HCT116 (cell line): Measurements from ENCODE around the gene SMOC1. TPM values are rescaled to one million over a fixed set of nuclear protein-coding genes. Genes with fewer than 3 reads are reported as not detected.

Experiments used
- ATAC-seq: fragments of 200-7000 bp; cut with Tn5 transposase; 2 replicates; pipeline ENCODE4 v1.9.1; 2020; ENCODE audit warnings: mild to moderate bottlenecking, moderate library complexity
- BruUV-seq: library from RNA; stranded (reverse); fragments of 400-500 nt; replicated peaks from 2 replicates; lab custom pipeline; 2021; lab: Mats Ljungman, UMichigan
- CTCF ChIA-PET: fragments of 300-600 bp; sonication (Branson Sonifier 250); formaldehyde crosslinking; loops from one replicate; lab custom pipeline; 2021; ENCODE audit warnings: antibody characterized with exemption; lab: Charles Lee
- POLR2A ChIA-PET: fragments of 300-600, 350-600 bp; sonication (Branson Sonifier 250); formaldehyde crosslinking; loops from one replicate; lab custom pipeline; 2021; ENCODE audit warnings: antibody characterized with exemption; lab: Charles Lee
- RAD21 ChIA-PET, 2 experiments: fragments of 300-600 bp; sonication (Branson Sonifier 250); formaldehyde crosslinking; loops; one replicate each; lab custom pipeline; 2023; ENCODE audit warnings: low total read pairs in 2 of 2; ENCODE audit not compliant: uncharacterized antibody in 2 of 2, unreplicated experiment in 2 of 2, low non-redundant PET in 1 of 2; lab: Charles Lee
- DNase-seq: peaks from one replicate; pipeline ENCODE4 v3.0.0-alpha.2; 2010; ENCODE audit warnings: low read depth, low spot score
- H2AFZ ChIP-seq: fragments of 200-600 bp; shearing (Covaris generic), sonication (generic); 2 replicates; pipeline ENCODE4 v1.6.1; 2017; ENCODE audit warnings: low read depth, mixed run types, mixed read lengths, antibody characterized with exemption, low read length; ENCODE audit not compliant: poor library complexity, severe bottlenecking
- H3K27ac ChIP-seq: 2 replicates; pipeline ENCODE4 v1.5.1; 2012; ENCODE audit warnings: low read depth, low read length
- H3K27me3 ChIP-seq: fragments of 200-600 bp; sonication (generic); 2 replicates; pipeline ENCODE4 v1.6.1; 2016; ENCODE audit warnings: mixed run types, low read length, mixed read lengths; ENCODE audit not compliant: insufficient read depth
- H3K36me3 ChIP-seq, 2 experiments: fragments of 200-500 bp in 1 of 2; fragments of 200-600 bp in 1 of 2; sonication (Bioruptor generic) in 1 of 2; sonication (generic) in 1 of 2; 2 replicates each; pipeline versions ENCODE4 v1.5.1 to v1.6.1; 2014 to 2016; ENCODE audit warnings: low read length in 2 of 2, inconsistent platforms in 1 of 2, mixed read lengths in 1 of 2, mixed run types in 1 of 2; ENCODE audit not compliant: insufficient read depth in 2 of 2, control insufficient read depth in 1 of 2
- H3K4me1 ChIP-seq, 2 experiments: fragments of 200-600 bp in 1 of 2; sonication (generic) in 1 of 2; 2 replicates each; pipeline versions ENCODE4 v1.5.1 to v1.6.1; 2012 to 2017; ENCODE audit warnings: low read length in 2 of 2, inconsistent platforms in 1 of 2, mild to moderate bottlenecking in 1 of 2, mixed read lengths in 1 of 2, mixed run types in 1 of 2, moderate library complexity in 1 of 2; ENCODE audit not compliant: insufficient read depth in 2 of 2, control insufficient read depth in 1 of 2
- H3K4me2 ChIP-seq: fragments of 200-600 bp; sonication (generic); 2 replicates; pipeline ENCODE4 v1.6.1; 2017; ENCODE audit warnings: mixed run types, low read length, mixed read lengths
- H3K4me3 ChIP-seq, 2 experiments: fragments of 200-600 bp in 1 of 2; sonication (generic) in 1 of 2; replicated peaks in 1 of 2; 2 replicates each; pipeline ENCODE4 v1.5.1; 2011 to 2016; ENCODE audit warnings: low read length in 2 of 2, control low read depth in 1 of 2, low read depth in 1 of 2, mild to moderate bottlenecking in 1 of 2, mixed read lengths in 1 of 2, mixed run types in 1 of 2
- H3K79me2 ChIP-seq: fragments of 200-600 bp; sonication (generic); 2 replicates; pipeline ENCODE4 v1.6.1; 2017; ENCODE audit warnings: mild to moderate bottlenecking, mixed run types, low read length, moderate library complexity, mixed read lengths; ENCODE audit not compliant: insufficient read depth
- H3K9ac ChIP-seq: fragments of 200-600 bp; sonication (generic); 2 replicates; pipeline ENCODE4 v1.6.1; 2016; ENCODE audit warnings: low read length, mixed read lengths
- H3K9me2 ChIP-seq: fragments of 200-600 bp; sonication (generic), shearing (Covaris generic); 2 replicates; pipeline ENCODE4 v1.6.1; 2017; ENCODE audit warnings: mixed run types, mild to moderate bottlenecking, moderate library complexity; ENCODE audit not compliant: insufficient read depth
- H3K9me3 ChIP-seq, 2 experiments: fragments of 200-500 bp in 1 of 2; fragments of 200-600 bp in 1 of 2; sonication (Bioruptor generic) in 1 of 2; sonication (generic) in 1 of 2; 2 replicates each; pipeline ENCODE4 v1.6.1; 2014 to 2017; ENCODE audit warnings: low read length in 2 of 2, mixed read lengths in 2 of 2, inconsistent platforms in 1 of 2, low read depth in 1 of 2, mild to moderate bottlenecking in 1 of 2, mixed run types in 1 of 2, moderate library complexity in 1 of 2; ENCODE audit not compliant: control insufficient read depth in 1 of 2, insufficient read depth in 1 of 2
- H4K20me1 ChIP-seq: fragments of 200-600 bp; sonication (generic), shearing (Covaris generic); 2 replicates; pipeline ENCODE4 v1.6.1; 2017; ENCODE audit warnings: mixed run types, mild to moderate bottlenecking, moderate library complexity; ENCODE audit not compliant: insufficient read depth
- ATF3 ChIP-seq: IDR thresholded peaks from 2 replicates; pipeline ENCODE4 v1.6.1; 2012
- CBX3 ChIP-seq: IDR thresholded peaks from 2 replicates; pipeline ENCODE4 v1.6.1; 2012; ENCODE audit warnings: low read depth
- ELF1 ChIP-seq: IDR thresholded peaks from 2 replicates; pipeline ENCODE4 v1.6.1; 2012; ENCODE audit warnings: low read depth, borderline replicate concordance
- EZH2phosphoT487 ChIP-seq: fragments of 200-600 bp; IDR thresholded peaks from 2 replicates; pipeline ENCODE4 v1.6.1; 2018; ENCODE audit warnings: antibody characterized with exemption, borderline replicate concordance
- FOSL1 ChIP-seq: IDR thresholded peaks from 2 replicates; pipeline ENCODE4 v1.6.1; 2012; ENCODE audit warnings: low read depth
- MAX ChIP-seq: IDR thresholded peaks from 2 replicates; pipeline ENCODE4 v1.6.1; 2012
- POLR2AphosphoS5 ChIP-seq: IDR thresholded peaks from 2 replicates; pipeline ENCODE4 v1.6.1; 2011; ENCODE audit warnings: mild to moderate bottlenecking, low read depth, low read length, moderate library complexity
- SP1 ChIP-seq: IDR thresholded peaks from 2 replicates; pipeline ENCODE4 v1.6.1; 2012; ENCODE audit warnings: low read depth
- SRF ChIP-seq: IDR thresholded peaks from 2 replicates; pipeline ENCODE4 v1.6.1; 2012; ENCODE audit warnings: low read depth
- TCF7L2 ChIP-seq: IDR thresholded peaks from 2 replicates; pipeline ENCODE4 v1.7.0; 2011; ENCODE audit warnings: borderline replicate concordance, inconsistent platforms; ENCODE audit not compliant: insufficient read depth, insufficient read length; ENCODE audit errors: extremely low read depth
- ZFX ChIP-seq: fragments of 450-650 bp; IDR thresholded peaks from 2 replicates; pipeline ENCODE4 v1.6.1; 2017
- ZNF274 ChIP-seq: fragments of 200-500 bp; sonication (Bioruptor generic); IDR thresholded peaks from 2 replicates; pipeline ENCODE4 v1.6.1; 2014; ENCODE audit warnings: mild to moderate bottlenecking, low read depth, low read length, inconsistent platforms
- intact Hi-C: fragments of 100-400 bp; cut with micrococcal nuclease; formaldehyde crosslinking; loops from 2 replicates; pipeline ENCODE4 v1.10.0; 2022
- total RNA-seq: library from RNA; stranded (reverse); gene quantifications from one replicate; pipeline ENCODE4 v1.2.1, GENCODE V29; 2021; ENCODE audit not compliant: unreplicated experiment
- TF ChIP-seq, protein P1 (sequence below): IDR thresholded peaks from 2 replicates; pipeline ENCODE4 v1.6.1; 2011; ENCODE audit warnings: mild to moderate bottlenecking, low read length, moderate library complexity; ENCODE audit not compliant: insufficient replicate concordance; ENCODE audit errors: extremely low read depth
- TF ChIP-seq, protein P2 (sequence below), 3 experiments: fragments of 200-600 bp in 1 of 3; sonication (generic) in 1 of 3; IDR thresholded peaks in 2 of 3; conservative IDR thresholded peaks in 1 of 3; 2 replicates each; pipeline ENCODE4 v1.5.1; 2012 to 2017; ENCODE audit warnings: low read depth in 2 of 3, low read length in 2 of 3, antibody characterized with exemption in 1 of 3, borderline replicate concordance in 1 of 3, control low read depth in 1 of 3, mild to moderate bottlenecking in 1 of 3, mixed read lengths in 1 of 3, mixed run types in 1 of 3, moderate library complexity in 1 of 3; ENCODE audit not compliant: insufficient read depth in 1 of 3

SMOC1 gene
- total RNA-seq, 1 experiment from 2014 or later = not detected

DNA sequence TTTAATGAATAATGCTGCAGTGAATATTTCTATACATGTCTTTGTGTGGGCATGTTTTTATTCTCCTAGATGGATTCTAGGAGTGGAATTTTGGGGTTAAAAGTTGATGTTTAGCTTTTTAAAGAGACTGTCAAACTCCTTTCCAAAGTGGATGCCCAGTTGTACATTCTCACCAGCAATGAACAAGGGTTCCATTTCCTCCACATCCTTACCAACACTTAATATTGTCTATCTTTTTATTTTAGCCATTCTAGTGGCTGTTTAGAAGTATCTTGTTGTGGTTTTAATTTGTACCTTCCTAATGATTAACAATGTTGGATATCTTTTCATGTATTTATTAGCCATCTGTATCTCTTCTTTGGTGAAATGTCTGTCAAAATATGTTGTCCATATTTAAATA is 109.8 kb downstream of the SMOC1 start (continued):
- TF ChIP-seq TCF7L2 = no peak
- no peak for TF ChIP-seq FOSL1
- no peak for TF ChIP-seq ZNF274
- TF ChIP-seq SRF = no peak
- TF ChIP-seq ATF3 = no peak
- TF ChIP-seq POLR2AphosphoS5 = no peak

DNA sequence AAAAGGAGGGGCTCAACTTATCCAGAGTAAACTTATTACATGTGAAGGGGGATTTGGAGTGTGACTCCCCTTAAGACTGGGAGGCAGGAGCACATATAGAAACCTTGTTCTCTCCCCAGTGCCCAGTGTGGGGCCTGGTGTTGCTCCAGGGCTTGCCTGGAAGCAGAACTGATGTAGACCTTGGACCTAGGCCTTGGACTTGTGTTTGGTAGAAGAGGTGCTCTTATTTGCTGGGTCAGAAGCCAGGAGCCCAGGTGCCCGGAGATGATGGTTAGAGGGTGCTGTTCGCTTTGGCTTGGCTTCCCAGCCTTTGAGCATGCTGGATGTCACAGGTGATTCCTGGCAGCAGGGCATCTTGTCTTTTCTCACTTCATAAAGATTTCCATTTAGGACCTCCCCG is 110.4 kb downstream of the SMOC1 start:
- no peak for ATAC-seq
- Histone ChIP-seq H3K4me1 (no peaks in the 10 kb centered on the region), H3K4me3 (no peak overlapping the region), H3K27ac (no peak overlapping the region), H3K36me3 (no peaks in the 10 kb centered on the region), H3K9me2 (no peaks in the 10 kb centered on the region), H4K20me1 (no peaks in the 10 kb centered on the region), H2AFZ (no peak overlapping the region), H3K4me2 (no peak overlapping the region), H3K79me2 (no peaks in the 10 kb centered on the region), H3K9ac (no peak overlapping the region), H3K27me3 (peaks cover 59% of the 10 kb centered on the region), H3K9me3 (no peaks in the 10 kb centered on the region)
- ChIA-PET POLR2A (no interaction called here), CTCF (no interaction called here), RAD21 (no interaction called here)
- no peak for DNase-seq
- no peak for TF ChIP-seq ELF1
- TF ChIP-seq POLR2AphosphoS5 = no peak
- intact Hi-C loops = no loop called here
- BruUV-seq = no TSS peak

DNA sequence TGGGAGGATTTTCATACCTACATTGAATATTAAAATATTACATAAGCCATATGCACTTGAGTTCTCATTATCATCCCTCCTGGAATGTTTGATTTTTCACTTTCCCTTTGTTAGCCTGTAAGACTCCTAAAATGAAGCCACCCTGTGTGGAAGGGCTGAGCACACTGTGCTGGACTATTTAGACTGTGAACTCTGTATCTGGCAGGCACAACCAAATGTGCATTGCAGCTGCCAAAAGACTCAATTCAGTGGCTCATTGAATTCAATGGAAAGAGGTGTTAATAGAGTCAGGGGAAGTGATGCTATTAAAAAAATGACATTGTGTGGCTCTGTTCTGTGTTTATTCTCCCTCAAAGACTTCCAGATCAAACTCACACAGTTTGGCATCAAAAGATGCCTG is 111.1 kb downstream of the SMOC1 start:
- Histone ChIP-seq H3K27ac (no peak overlapping the region), H3K9me3 (no peaks in the 10 kb centered on the region), H3K4me2 (no peak overlapping the region), H2AFZ (no peak overlapping the region), H3K4me1 (no peaks in the 10 kb centered on the region), H3K79me2 (no peaks in the 10 kb centered on the region), H3K9ac (no peak overlapping the region), H3K36me3 (no peaks in the 10 kb centered on the region), H3K9me2 (no peaks in the 10 kb centered on the region), H3K4me3 (no peak overlapping the region), H3K27me3 (peaks cover 62% of the 10 kb centered on the region), H4K20me1 (no peaks in the 10 kb centered on the region)
- intact Hi-C loops = no loop called here
- ChIA-PET POLR2A (no interaction called here), CTCF (no interaction called here), RAD21 (no interaction called here)
- BruUV-seq = no TSS peak
- ATAC-seq = no peak
- DNase-seq = no peak
- TF ChIP-seq ATF3 = no peak
- TF ChIP-seq FOSL1 = no peak
- no peak for TF ChIP-seq ZFX
- TF ChIP-seq, protein P1, sequence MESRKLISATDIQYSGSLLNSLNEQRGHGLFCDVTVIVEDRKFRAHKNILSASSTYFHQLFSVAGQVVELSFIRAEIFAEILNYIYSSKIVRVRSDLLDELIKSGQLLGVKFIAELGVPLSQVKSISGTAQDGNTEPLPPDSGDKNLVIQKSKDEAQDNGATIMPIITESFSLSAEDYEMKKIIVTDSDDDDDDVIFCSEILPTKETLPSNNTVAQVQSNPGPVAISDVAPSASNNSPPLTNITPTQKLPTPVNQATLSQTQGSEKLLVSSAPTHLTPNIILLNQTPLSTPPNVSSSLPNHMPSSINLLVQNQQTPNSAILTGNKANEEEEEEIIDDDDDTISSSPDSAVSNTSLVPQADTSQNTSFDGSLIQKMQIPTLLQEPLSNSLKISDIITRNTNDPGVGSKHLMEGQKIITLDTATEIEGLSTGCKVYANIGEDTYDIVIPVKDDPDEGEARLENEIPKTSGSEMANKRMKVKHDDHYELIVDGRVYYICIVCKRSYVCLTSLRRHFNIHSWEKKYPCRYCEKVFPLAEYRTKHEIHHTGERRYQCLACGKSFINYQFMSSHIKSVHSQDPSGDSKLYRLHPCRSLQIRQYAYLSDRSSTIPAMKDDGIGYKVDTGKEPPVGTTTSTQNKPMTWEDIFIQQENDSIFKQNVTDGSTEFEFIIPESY = no peak
- no peak for TF ChIP-seq SP1
- no peak for TF ChIP-seq POLR2AphosphoS5
- no peak for TF ChIP-seq EZH2phosphoT487
- TF ChIP-seq, protein P2, sequence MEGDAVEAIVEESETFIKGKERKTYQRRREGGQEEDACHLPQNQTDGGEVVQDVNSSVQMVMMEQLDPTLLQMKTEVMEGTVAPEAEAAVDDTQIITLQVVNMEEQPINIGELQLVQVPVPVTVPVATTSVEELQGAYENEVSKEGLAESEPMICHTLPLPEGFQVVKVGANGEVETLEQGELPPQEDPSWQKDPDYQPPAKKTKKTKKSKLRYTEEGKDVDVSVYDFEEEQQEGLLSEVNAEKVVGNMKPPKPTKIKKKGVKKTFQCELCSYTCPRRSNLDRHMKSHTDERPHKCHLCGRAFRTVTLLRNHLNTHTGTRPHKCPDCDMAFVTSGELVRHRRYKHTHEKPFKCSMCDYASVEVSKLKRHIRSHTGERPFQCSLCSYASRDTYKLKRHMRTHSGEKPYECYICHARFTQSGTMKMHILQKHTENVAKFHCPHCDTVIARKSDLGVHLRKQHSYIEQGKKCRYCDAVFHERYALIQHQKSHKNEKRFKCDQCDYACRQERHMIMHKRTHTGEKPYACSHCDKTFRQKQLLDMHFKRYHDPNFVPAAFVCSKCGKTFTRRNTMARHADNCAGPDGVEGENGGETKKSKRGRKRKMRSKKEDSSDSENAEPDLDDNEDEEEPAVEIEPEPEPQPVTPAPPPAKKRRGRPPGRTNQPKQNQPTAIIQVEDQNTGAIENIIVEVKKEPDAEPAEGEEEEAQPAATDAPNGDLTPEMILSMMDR (IDR thresholded peaks at IDR 0.05 in 2 of 3, conservative IDR thresholded peaks at IDR 0.05 in 1 of 3; ENCODE audit: borderline replicate concordance in 1 of 3, insufficient read depth in 1 of 3, low read depth in 2 of 3, low read length in 2 of 3) = no peak
- no peak for TF ChIP-seq ZNF274
- no peak for TF ChIP-seq MAX
- no peak for TF ChIP-seq CBX3
- TF ChIP-seq SRF = no peak
